GM19467 (cell line): ENCODE measurements around the gene EPHA5.

ENCODE experiments used
- ATAC-seq: cut with Tn5 transposase; IDR thresholded peaks from one replicate; pipeline ENCODE4 v1.9.1; 2021; ENCODE audit warnings: mild to moderate bottlenecking, moderate library complexity; ENCODE audit not compliant: unreplicated experiment

EPHA5 gene

GRCh38 chr4:65635051-65635821, 35.1 kb downstream of the EPHA5 start:
- ATAC-seq, result no peak

- ATAC-seq, result no peak
Observed at GRCh38 chr4:65624651-65625050, 45.6 kb downstream of the EPHA5 start.

GRCh38 chr4:65623506-65623905, 46.8 kb downstream of the EPHA5 start:
- no peak for ATAC-seq

- ATAC-seq, result no peak
Observed at GRCh38 chr4:65617416-65617815, 52.9 kb downstream of the EPHA5 start.

GRCh38 chr4:65604515-65604914, 65.8 kb downstream of the EPHA5 start:
- no peak for ATAC-seq

- ATAC-seq, result no peak
Observed at GRCh38 chr4:65600656-65601055, 69.6 kb downstream of the EPHA5 start.

- ATAC-seq, result no peak
Observed at GRCh38 chr4:65599340-65599739, 70.9 kb downstream of the EPHA5 start.

- no peak for ATAC-seq
Observed at GRCh38 chr4:65597697-65598096, 72.6 kb downstream of the EPHA5 start.

GRCh38 chr4:65592089-65592488, 78.2 kb downstream of the EPHA5 start:
- no peak for ATAC-seq

- ATAC-seq, result no peak
Observed at GRCh38 chr4:65589921-65590320, 80.4 kb downstream of the EPHA5 start.

GRCh38 chr4:65589331-65589730, 81.0 kb downstream of the EPHA5 start:
- no peak for ATAC-seq

- ATAC-seq, result no peak
Observed at GRCh38 chr4:65580551-65580950, 89.7 kb downstream of the EPHA5 start.

GRCh38 chr4:65566473-65566872, 103.8 kb downstream of the EPHA5 start:
- ATAC-seq, result no peak

- no peak for ATAC-seq
Observed at GRCh38 chr4:65561164-65561563, 109.1 kb downstream of the EPHA5 start.

GRCh38 chr4:65559270-65559669, 111.0 kb downstream of the EPHA5 start:
- ATAC-seq, result no peak

GRCh38 chr4:65552057-65552456, 118.2 kb downstream of the EPHA5 start:
- no peak for ATAC-seq

GRCh38 chr4:65550500-65550899, 119.8 kb downstream of the EPHA5 start:
- no peak for ATAC-seq

GRCh38 chr4:65546882-65547416, 123.3 kb downstream of the EPHA5 start:
- ATAC-seq, result no peak

GRCh38 chr4:65538571-65538970, 131.7 kb downstream of the EPHA5 start:
- no peak for ATAC-seq

- ATAC-seq, result no peak
Observed at GRCh38 chr4:65535113-65535512, 135.2 kb downstream of the EPHA5 start.

- no peak for ATAC-seq
Observed at GRCh38 chr4:65521666-65522065, 148.6 kb downstream of the EPHA5 start.

- ATAC-seq, result no peak
Observed at GRCh38 chr4:65515646-65516045, 154.6 kb downstream of the EPHA5 start.

GRCh38 chr4:65510976-65511375, 159.3 kb downstream of the EPHA5 start:
- no peak for ATAC-seq
